ENCODE results near the gene TLX1.

DNA sequence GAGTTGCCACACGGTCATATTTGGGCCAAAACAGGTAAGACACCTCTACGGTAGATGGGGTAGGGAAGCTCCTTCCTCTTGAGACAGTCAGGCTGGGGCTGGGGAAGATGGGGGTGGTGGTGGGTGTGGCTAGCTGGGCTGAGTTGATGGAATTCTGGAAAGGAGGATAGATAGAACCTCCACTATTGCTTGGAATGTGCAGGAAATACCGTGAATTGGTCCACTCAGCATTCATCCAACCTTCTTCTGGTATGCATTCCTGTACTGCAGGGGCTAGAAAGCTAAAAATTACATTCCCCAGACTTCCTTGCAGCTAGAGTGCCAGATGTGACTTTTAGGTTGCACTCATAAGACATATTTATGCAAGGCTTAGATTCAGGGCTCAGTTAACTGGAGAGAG, 24.8 kb downstream of the TLX1 start:
- TF ChIP-seq, protein P1, sequence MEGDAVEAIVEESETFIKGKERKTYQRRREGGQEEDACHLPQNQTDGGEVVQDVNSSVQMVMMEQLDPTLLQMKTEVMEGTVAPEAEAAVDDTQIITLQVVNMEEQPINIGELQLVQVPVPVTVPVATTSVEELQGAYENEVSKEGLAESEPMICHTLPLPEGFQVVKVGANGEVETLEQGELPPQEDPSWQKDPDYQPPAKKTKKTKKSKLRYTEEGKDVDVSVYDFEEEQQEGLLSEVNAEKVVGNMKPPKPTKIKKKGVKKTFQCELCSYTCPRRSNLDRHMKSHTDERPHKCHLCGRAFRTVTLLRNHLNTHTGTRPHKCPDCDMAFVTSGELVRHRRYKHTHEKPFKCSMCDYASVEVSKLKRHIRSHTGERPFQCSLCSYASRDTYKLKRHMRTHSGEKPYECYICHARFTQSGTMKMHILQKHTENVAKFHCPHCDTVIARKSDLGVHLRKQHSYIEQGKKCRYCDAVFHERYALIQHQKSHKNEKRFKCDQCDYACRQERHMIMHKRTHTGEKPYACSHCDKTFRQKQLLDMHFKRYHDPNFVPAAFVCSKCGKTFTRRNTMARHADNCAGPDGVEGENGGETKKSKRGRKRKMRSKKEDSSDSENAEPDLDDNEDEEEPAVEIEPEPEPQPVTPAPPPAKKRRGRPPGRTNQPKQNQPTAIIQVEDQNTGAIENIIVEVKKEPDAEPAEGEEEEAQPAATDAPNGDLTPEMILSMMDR (IDR thresholded peaks at IDR 0.05 in 4 of 5, conservative IDR thresholded peaks at IDR 0.05 in 1 of 5) = no peak
- no peak for TF ChIP-seq POLR2A (IDR thresholded peaks at IDR 0.05)
